Tibial artery (tissue), 4 donors: Measurements from ENCODE around the gene AP2B1.
"Not testable (repeated sequence)": the region's sequence is repeated elsewhere in the genome, so short reads cannot be mapped to it uniquely, and the experiment has no call there.

Experiments used
- DNase-seq, 2 donors: peaks; one replicate each; pipeline ENCODE4 v3.0.0-alpha.2; 2019
- H3K27ac ChIP-seq, 2 donors: fragments of 200-600 bp; sonication (generic) in 1 of 2; 1 replicate in 1 of 2; 2 replicates in 1 of 2; pipeline ENCODE4 v1.5.1; 2018 to 2019; ENCODE audit warnings: mild to moderate bottlenecking in 1 of 2
- H3K27me3 ChIP-seq, 2 donors: fragments of 200-600 bp; sonication (generic) in 1 of 2; one replicate each; pipeline versions ENCODE4 v1.5.1 to v1.6.0; 2016 to 2019
- H3K36me3 ChIP-seq, 3 donors: fragments of 200-600 bp; sonication (generic) in 2 of 3; one replicate each; pipeline ENCODE4 v1.5.1; 2016 to 2019; ENCODE audit warnings: mild to moderate bottlenecking in 2 of 3
- H3K4me1 ChIP-seq, 4 donors: fragments of 200-600 bp; sonication (generic) in 2 of 4; 1 replicate in 3 of 4; 2 replicates in 1 of 4; pipeline ENCODE4 v1.5.1; 2016 to 2019
- H3K4me3 ChIP-seq, 2 donors: fragments of 200-600 bp; sonication (generic) in 1 of 2; 1 replicate in 1 of 2; 2 replicates in 1 of 2; pipeline ENCODE4 v1.5.1; 2018 to 2019; ENCODE audit warnings: mild to moderate bottlenecking in 2 of 2
- H3K9me3 ChIP-seq, 3 donors: fragments of 200-600 bp; sonication (generic) in 1 of 3; one replicate each; pipeline ENCODE4 v1.5.1; 2016 to 2019
- CTCF ChIP-seq, 2 experiments: fragments of 200-600 bp in 1 of 2; fragments of 450-650 bp in 1 of 2; IDR thresholded peaks; one replicate each; pipeline ENCODE4 v1.5.1; 2017 to 2019; ENCODE audit warnings: antibody characterized with exemption in 2 of 2, mild to moderate bottlenecking in 1 of 2, moderate library complexity in 1 of 2
- intact Hi-C: fragments of 100-400 bp; cut with DNase I; formaldehyde crosslinking; loops from one replicate; pipeline ENCODE4 v1.15.0; 2023; ENCODE audit warnings: low total_unique reads

AP2B1 gene

GRCh38 chr17:35560703-35561102 lies 26.4 kb upstream of the AP2B1 start, which contains the start of gene SLFN14:
TSS of gene SLFN14 (minus strand) at chr17:35560819. CDS start at chr17:35558062, 2,757 bp downstream.
- H3K27ac ChIP-seq: no peak within 1 kb of the TSS
- H3K36me3 ChIP-seq: no peaks in the 10 kb centered on the region
- DNase-seq: no peak
- H3K27me3 ChIP-seq: peaks cover 0 to 17% of the 10 kb centered on the region in 2 donors
- H3K4me3 ChIP-seq: no peak within 1 kb of the TSS
- intact Hi-C loops: loop anchor here (10.0 kb wide), 1 partner anchor 316 kb away; the partner anchor contains the start of gene SLFN5
- H3K4me1 ChIP-seq: no peaks in the 10 kb centered on the region
- no peak for TF ChIP-seq CTCF (IDR thresholded peaks at IDR 0.05)
- no peaks in the 10 kb centered on the region for H3K9me3 ChIP-seq

- DNase-seq, H3K9me3 ChIP-seq: not testable (repeated sequence)
- intact Hi-C loops: loop anchor here (10.0 kb wide), 1 partner anchor 318 kb away; the partner anchor contains the start of gene SLFN5
These were observed 23.9 kb upstream of the AP2B1 start for GRCh38 chr17:35563181-35563580.

GRCh38 chr17:35566968-35567367 lies 20.2 kb upstream of the AP2B1 start:
- intact Hi-C loops: loop anchor here (10.0 kb wide), 1 partner anchor 322 kb away; the partner anchor contains the start of gene SLFN5
- TF ChIP-seq CTCF (IDR thresholded peaks at IDR 0.05): no peak
- Histone ChIP-seq H3K27me3 (peaks cover 0 to 2% of the 10 kb centered on the region in 2 donors), H3K4me1 (peaks cover 0 to 26% (median 16%) of the 10 kb centered on the region in 4 donors), H3K27ac (peak overlapping the region; percentile 80 to 89), H3K4me3 (peak overlapping the region; percentile 62), H3K9me3 (no peaks in the 10 kb centered on the region), H3K36me3 (no peaks in the 10 kb centered on the region)
- DNase-seq: no peak

More at GRCh38 chr17:35563181-35563580, 23.9 kb upstream of the AP2B1 start:
- not testable (repeated sequence) for H3K27ac ChIP-seq, H3K4me3 ChIP-seq, H3K4me1 ChIP-seq, H3K36me3 ChIP-seq
- H3K27me3 ChIP-seq: peaks cover 0 to 12% of the 10 kb centered on the region in 2 donors

- H3K4me1 ChIP-seq: peaks cover 0 to 26% (median 16%) of the 10 kb centered on the region in 4 donors
- no peaks in the 10 kb centered on the region for H3K9me3 ChIP-seq
- H3K27me3 ChIP-seq: no peaks in the 10 kb centered on the region
- H3K36me3 ChIP-seq: no peaks in the 10 kb centered on the region
- H3K4me3 ChIP-seq: peak overlapping the region; percentile 62
- intact Hi-C loops: loop anchor here (10.0 kb wide), 1 partner anchor 324 kb away; the partner anchor contains the start of gene SLFN5
- peak overlapping the region; percentile 80 to 89 for H3K27ac ChIP-seq
- no peak for TF ChIP-seq CTCF (IDR thresholded peaks at IDR 0.05)
- no peak for DNase-seq
These were observed 18.6 kb upstream of the AP2B1 start for GRCh38 chr17:35568561-35568960.

- intact Hi-C loops: loop anchor here (10.0 kb wide), 1 partner anchor 325 kb away; the partner anchor contains the start of gene SLFN5
These were observed 17.7 kb upstream of the AP2B1 start for GRCh38 chr17:35569405-35569804.

More at GRCh38 chr17:35569405-35569804, 17.7 kb upstream of the AP2B1 start:
- H3K36me3 ChIP-seq: peaks cover 0 to 4% (median 2%) of the 10 kb centered on the region in 3 donors
- no peak for DNase-seq
- no peak overlapping the region for H3K27ac ChIP-seq
- peak overlapping the region in 1 of 2 donors; percentile 62 for H3K4me3 ChIP-seq
- peaks cover 0 to 26% (median 16%) of the 10 kb centered on the region in 4 donors for H3K4me1 ChIP-seq
- H3K9me3 ChIP-seq: no peaks in the 10 kb centered on the region
- TF ChIP-seq CTCF (IDR thresholded peaks at IDR 0.05): no peak
- H3K27me3 ChIP-seq: no peaks in the 10 kb centered on the region
